ENCODE data around the gene BEST4.

GRCh38 chr1:44735992-44736391 lies 52.0 kb downstream of the BEST4 start:
- TF ChIP-seq CTCF (IDR thresholded peaks at IDR 0.05 in 4 of 5, conservative IDR thresholded peaks at IDR 0.05 in 1 of 5) (no peak), POLR2A (IDR thresholded peaks at IDR 0.05) (no peak)
